ENCODE data around the gene TNFRSF17.
"Not testable (repeated sequence)": the region's sequence is repeated elsewhere in the genome, so short reads cannot be mapped to it uniquely, and the experiment has no call there.

GRCh38 chr16:11970292-11970691 lies 5.3 kb downstream of the TNFRSF17 start:
- not testable (repeated sequence) for TF ChIP-seq KDM1A (IDR thresholded peaks at IDR 0.05; ENCODE audit: low read depth); CHD4 (IDR thresholded peaks at IDR 0.05; ENCODE audit: borderline replicate concordance); POLR2A (IDR thresholded peaks at IDR 0.05; ENCODE audit: low read length); SMC3 (IDR thresholded peaks at IDR 0.05); RAD21 (conservative IDR thresholded peaks at IDR 0.05 in 1 of 2, IDR thresholded peaks at IDR 0.05 in 1 of 2); MAZ (IDR thresholded peaks at IDR 0.05; ENCODE audit: borderline replicate concordance, low read depth, low read length); CEBPB (IDR thresholded peaks at IDR 0.05); RCOR1 (IDR thresholded peaks at IDR 0.05; ENCODE audit: low read depth, low read length); JUNB (IDR thresholded peaks at IDR 0.05)
- TF ChIP-seq, protein P1, sequence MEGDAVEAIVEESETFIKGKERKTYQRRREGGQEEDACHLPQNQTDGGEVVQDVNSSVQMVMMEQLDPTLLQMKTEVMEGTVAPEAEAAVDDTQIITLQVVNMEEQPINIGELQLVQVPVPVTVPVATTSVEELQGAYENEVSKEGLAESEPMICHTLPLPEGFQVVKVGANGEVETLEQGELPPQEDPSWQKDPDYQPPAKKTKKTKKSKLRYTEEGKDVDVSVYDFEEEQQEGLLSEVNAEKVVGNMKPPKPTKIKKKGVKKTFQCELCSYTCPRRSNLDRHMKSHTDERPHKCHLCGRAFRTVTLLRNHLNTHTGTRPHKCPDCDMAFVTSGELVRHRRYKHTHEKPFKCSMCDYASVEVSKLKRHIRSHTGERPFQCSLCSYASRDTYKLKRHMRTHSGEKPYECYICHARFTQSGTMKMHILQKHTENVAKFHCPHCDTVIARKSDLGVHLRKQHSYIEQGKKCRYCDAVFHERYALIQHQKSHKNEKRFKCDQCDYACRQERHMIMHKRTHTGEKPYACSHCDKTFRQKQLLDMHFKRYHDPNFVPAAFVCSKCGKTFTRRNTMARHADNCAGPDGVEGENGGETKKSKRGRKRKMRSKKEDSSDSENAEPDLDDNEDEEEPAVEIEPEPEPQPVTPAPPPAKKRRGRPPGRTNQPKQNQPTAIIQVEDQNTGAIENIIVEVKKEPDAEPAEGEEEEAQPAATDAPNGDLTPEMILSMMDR (IDR thresholded peaks at IDR 0.05) = not testable (repeated sequence)
- TF ChIP-seq, protein P2, sequence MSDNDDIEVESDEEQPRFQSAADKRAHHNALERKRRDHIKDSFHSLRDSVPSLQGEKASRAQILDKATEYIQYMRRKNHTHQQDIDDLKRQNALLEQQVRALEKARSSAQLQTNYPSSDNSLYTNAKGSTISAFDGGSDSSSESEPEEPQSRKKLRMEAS (IDR thresholded peaks at IDR 0.05) = not testable (repeated sequence)
- TF ChIP-seq, protein P3, sequence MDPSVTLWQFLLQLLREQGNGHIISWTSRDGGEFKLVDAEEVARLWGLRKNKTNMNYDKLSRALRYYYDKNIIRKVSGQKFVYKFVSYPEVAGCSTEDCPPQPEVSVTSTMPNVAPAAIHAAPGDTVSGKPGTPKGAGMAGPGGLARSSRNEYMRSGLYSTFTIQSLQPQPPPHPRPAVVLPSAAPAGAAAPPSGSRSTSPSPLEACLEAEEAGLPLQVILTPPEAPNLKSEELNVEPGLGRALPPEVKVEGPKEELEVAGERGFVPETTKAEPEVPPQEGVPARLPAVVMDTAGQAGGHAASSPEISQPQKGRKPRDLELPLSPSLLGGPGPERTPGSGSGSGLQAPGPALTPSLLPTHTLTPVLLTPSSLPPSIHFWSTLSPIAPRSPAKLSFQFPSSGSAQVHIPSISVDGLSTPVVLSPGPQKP (IDR thresholded peaks at IDR 0.05; ENCODE audit: low read depth, low read length) = not testable (repeated sequence)

Data from A549 (cell line).